H1 (cell line): ENCODE data around the gene BTC. TPM values are rescaled to one million over a fixed set of nuclear protein-coding genes. Genes with fewer than 3 reads are reported as not detected.

Experiments
- CTCF ChIA-PET: fragments of 300-600 bp; sonication (Branson Sonifier 250); formaldehyde crosslinking; loops from one replicate; lab custom pipeline; 2021; ENCODE audit not compliant: partially characterized antibody; lab: Charles Lee
- POLR2A ChIA-PET: fragments of 300-600 bp; sonication (Branson Sonifier 250); formaldehyde crosslinking; loops from one replicate; lab custom pipeline; 2021; ENCODE audit warnings: inconsistent platforms; ENCODE audit not compliant: partially characterized antibody; lab: Charles Lee
- DNase-seq, 2 experiments: peaks; one replicate each; pipeline versions ENCODE4 v3.0.0 to v3.0.0-alpha.2; 2010 to 2022; ENCODE audit warnings: low spot score in 2 of 2, low read depth in 1 of 2, mixed read lengths in 1 of 2
- FAIRE-seq: peaks from 2 replicates; lab custom pipeline; 2011; peaks lifted over from hg19 to GRCh38; lab: Jason Lieb, UNC
- H2AFZ ChIP-seq: 2 replicates; pipeline ENCODE4 v1.8.1; 2012; ENCODE audit warnings: low read length, inconsistent platforms
- H2AK5ac ChIP-seq: 2 replicates; pipeline ENCODE4 v1.6.1; 2013; ENCODE audit warnings: low read depth, low read length
- H2BK120ac ChIP-seq: replicated peaks from 2 replicates; pipeline ENCODE3; 2013; ENCODE audit warnings: low read depth, low read length, inconsistent platforms
- H2BK12ac ChIP-seq: 2 replicates; pipeline ENCODE4 v1.6.1; 2013; ENCODE audit warnings: low read depth, low read length
- H2BK15ac ChIP-seq: 2 replicates; pipeline ENCODE4 v1.6.1; 2013; ENCODE audit warnings: low read length
- H2BK20ac ChIP-seq: 2 replicates; pipeline ENCODE4 v1.6.1; 2013; ENCODE audit warnings: low read length
- H2BK5ac ChIP-seq: 2 replicates; pipeline ENCODE4 v1.6.1; 2013; ENCODE audit warnings: low read depth, low read length
- H3K14ac ChIP-seq: 2 replicates; pipeline ENCODE4 v1.6.1; 2013; ENCODE audit warnings: inconsistent platforms; ENCODE audit not compliant: insufficient read length
- H3K18ac ChIP-seq: 2 replicates; pipeline ENCODE4 v1.6.1; 2013; ENCODE audit warnings: low read length; ENCODE audit errors: extremely low read depth
- H3K23ac ChIP-seq: 2 replicates; pipeline ENCODE4 v1.6.1; 2013; ENCODE audit warnings: inconsistent platforms; ENCODE audit not compliant: insufficient read length
- H3K23me2 ChIP-seq: 2 replicates; pipeline ENCODE4 v1.6.1; 2013; ENCODE audit warnings: low read depth, low read length
- H3K27ac ChIP-seq: 2 replicates; pipeline ENCODE4 v1.6.1; 2011; ENCODE audit warnings: low read depth, low read length, inconsistent platforms
- H3K27me3 ChIP-seq, 4 experiments: replicated peaks in 1 of 4; 1 replicate in 1 of 4; 2 replicates in 3 of 4; pipeline versions ENCODE4 v1.6.1 to v1.8.1; 2011 to 2013; ENCODE audit warnings: low read length in 3 of 4, mild to moderate bottlenecking in 3 of 4, inconsistent platforms in 2 of 4, mixed read lengths in 2 of 4, moderate library complexity in 1 of 4; ENCODE audit not compliant: control insufficient read depth in 3 of 4, insufficient read depth in 3 of 4; ENCODE audit errors: extremely low read depth in 1 of 4
- H3K36me3 ChIP-seq, 4 experiments: 2 replicates each; pipeline versions ENCODE4 v1.6.1 to v1.8.1; 2011 to 2013; ENCODE audit warnings: mild to moderate bottlenecking in 4 of 4, low read length in 3 of 4, moderate library complexity in 2 of 4, control low read depth in 1 of 4, inconsistent platforms in 1 of 4; ENCODE audit not compliant: insufficient read depth in 4 of 4, control insufficient read depth in 2 of 4
- H3K4ac ChIP-seq: replicated peaks from 2 replicates; pipeline ENCODE3; 2013; ENCODE audit warnings: low read length, low read depth, mixed read lengths, inconsistent platforms; ENCODE audit not compliant: insufficient read length
- H3K4me1 ChIP-seq, 4 experiments: replicated peaks in 1 of 4; 1 replicate in 1 of 4; 2 replicates in 3 of 4; pipeline versions ENCODE4 v1.6.1 to v1.8.1; 2011 to 2013; ENCODE audit warnings: low read length in 3 of 4, inconsistent platforms in 2 of 4, mixed read lengths in 1 of 4; ENCODE audit not compliant: insufficient read depth in 4 of 4, control insufficient read depth in 3 of 4
- H3K4me2 ChIP-seq, 2 experiments: 2 replicates each; pipeline versions ENCODE4 v1.6.1 to v1.8.1; 2011 to 2013; ENCODE audit warnings: low read depth in 2 of 2, low read length in 2 of 2, control low read depth in 1 of 2, inconsistent platforms in 1 of 2, mild to moderate bottlenecking in 1 of 2; ENCODE audit not compliant: insufficient read depth in 1 of 2
- H3K4me3 ChIP-seq, 4 experiments: fragments of 200-600, 300-600 bp in 1 of 4; sonication (generic), shearing (Covaris generic), sonication (Bioruptor Twin) in 1 of 4; 2 replicates each; pipeline versions ENCODE4 v1.5.1 to v1.8.1; 2011 to 2016; ENCODE audit warnings: low read length in 4 of 4, low read depth in 3 of 4, control low read depth in 2 of 4, inconsistent platforms in 2 of 4, mild to moderate bottlenecking in 2 of 4, mixed read lengths in 1 of 4, moderate library complexity in 1 of 4; ENCODE audit not compliant: insufficient read depth in 2 of 4; ENCODE audit errors: extremely low read depth in 1 of 4
- H3K56ac ChIP-seq: replicated peaks from 2 replicates; pipeline ENCODE3; 2013; ENCODE audit warnings: low read depth, mild to moderate bottlenecking, mixed read lengths, low read length, inconsistent platforms; ENCODE audit not compliant: insufficient read length
- H3K79me1 ChIP-seq: 2 replicates; pipeline ENCODE4 v1.6.1; 2013; ENCODE audit warnings: low read depth, low read length, control low read depth
- H3K79me2 ChIP-seq, 2 experiments: 2 replicates each; pipeline versions ENCODE4 v1.6.1 to v1.8.1; 2012 to 2013; ENCODE audit warnings: low read length in 2 of 2, mild to moderate bottlenecking in 2 of 2, inconsistent platforms in 1 of 2; ENCODE audit not compliant: insufficient read depth in 2 of 2, control insufficient read depth in 1 of 2
- H3K9ac ChIP-seq, 4 experiments: replicated peaks in 1 of 4; 1 replicate in 1 of 4; 2 replicates in 3 of 4; pipeline versions ENCODE4 v1.6.1 to v1.8.1; 2011 to 2013; ENCODE audit warnings: low read depth in 3 of 4, low read length in 3 of 4, control low read depth in 2 of 4, mild to moderate bottlenecking in 2 of 4, moderate library complexity in 2 of 4, inconsistent platforms in 1 of 4; ENCODE audit errors: extremely low read depth in 1 of 4
- H3K9me3 ChIP-seq, 2 experiments: 2 replicates each; pipeline versions ENCODE4 v1.6.1 to v1.8.1; 2012 to 2013; ENCODE audit warnings: mild to moderate bottlenecking in 2 of 2, moderate library complexity in 2 of 2, control low read depth in 1 of 2, inconsistent platforms in 1 of 2, low read depth in 1 of 2, low read length in 1 of 2, mixed read lengths in 1 of 2; ENCODE audit not compliant: insufficient read depth in 2 of 2
- H4K20me1 ChIP-seq, 2 experiments: replicated peaks in 1 of 2; 2 replicates each; pipeline versions ENCODE3 to v1.8.1; 2011 to 2013; ENCODE audit warnings: inconsistent platforms in 2 of 2, low read length in 2 of 2, mild to moderate bottlenecking in 1 of 2; ENCODE audit not compliant: insufficient read depth in 2 of 2, control insufficient read depth in 1 of 2
- H4K5ac ChIP-seq: 2 replicates; pipeline ENCODE4 v1.6.1; 2013; ENCODE audit warnings: low read length, low read depth, mixed read lengths, inconsistent platforms; ENCODE audit not compliant: insufficient read length
- H4K8ac ChIP-seq: 2 replicates; pipeline ENCODE4 v1.8.0; 2013; ENCODE audit warnings: mild to moderate bottlenecking, moderate library complexity, low read length, inconsistent platforms; ENCODE audit not compliant: insufficient read depth; ENCODE audit errors: extremely low read depth
- H4K91ac ChIP-seq: replicated peaks from 2 replicates; pipeline ENCODE3; 2013; ENCODE audit warnings: low read length, mixed read lengths, inconsistent platforms; ENCODE audit not compliant: insufficient read length
- BRCA1 ChIP-seq: IDR thresholded peaks from 2 replicates; pipeline ENCODE4 v1.6.1; 2012; ENCODE audit warnings: low read depth, low read length, improper control_type of control experiment
- GABPA ChIP-seq: IDR thresholded peaks from 2 replicates; pipeline ENCODE4 v1.6.1; 2011; ENCODE audit warnings: mild to moderate bottlenecking, low read length, moderate library complexity, borderline replicate concordance; ENCODE audit not compliant: insufficient read depth
- GTF2F1 ChIP-seq: IDR thresholded peaks from 2 replicates; pipeline ENCODE4 v1.6.1; 2012; ENCODE audit warnings: low read depth, low read length, improper control_type of control experiment, borderline replicate concordance
- KDM4A ChIP-seq: IDR thresholded peaks from one replicate; pipeline ENCODE4 v1.7.1; 2012; ENCODE audit warnings: low read depth, mild to moderate bottlenecking, moderate library complexity, low read length, inconsistent platforms; ENCODE audit not compliant: severe bottlenecking
- NRF1 ChIP-seq: IDR thresholded peaks from 2 replicates; pipeline ENCODE4 v1.6.1; 2011; ENCODE audit warnings: mild to moderate bottlenecking, low read depth, low read length, improper control_type of control experiment
- SIN3A ChIP-seq, 2 experiments: IDR thresholded peaks in 1 of 2; conservative IDR thresholded peaks in 1 of 2; 2 replicates each; pipeline ENCODE4 v1.6.1; 2011 to 2012; ENCODE audit warnings: low read length in 2 of 2, improper control_type of control experiment in 1 of 2, low read depth in 1 of 2, mild to moderate bottlenecking in 1 of 2
- SIRT6 ChIP-seq: IDR thresholded peaks from one replicate; pipeline ENCODE4 v1.7.1; 2012; ENCODE audit warnings: low read length, inconsistent platforms
- WGBS, 2 experiments: shearing (Covaris generic) in 1 of 2; methylation state at CpG; one replicate each; pipeline versions ENCODE4 v1.1.6 to v1.1.7; 2013 to 2015; ENCODE audit warnings: low lambda C conversion rate in 2 of 2, mixed read lengths in 2 of 2, inconsistent platforms in 1 of 2, low coverage in 1 of 2, missing lambda C conversion rate in 1 of 2; ENCODE audit not compliant: insufficient replicate concordance in 2 of 2, insufficient coverage in 1 of 2, insufficient read length in 1 of 2; ENCODE audit errors: extremely low coverage in 1 of 2, missing lambda C conversion rate in 1 of 2; 5-methylcytosine and 5-hydroxymethylcytosine counted together
- polyA plus RNA-seq, 7 experiments: library from polyadenylated mRNA; depleted of rRNA in 3 of 7; stranded (reverse) in 5 of 7; unstranded in 2 of 7; fragments of >200 nt in 5 of 7; fragments of 200-250 nt in 2 of 7; gene quantifications; 1 replicate in 5 of 7; 2 replicates in 1 of 7; 4 replicates in 1 of 7; pipeline versions ENCODE4 v1.2.1 to v1.2.3, GENCODE V29; 2011 to 2013; ENCODE audit warnings: missing spikeins in 2 of 7, mixed read lengths in 2 of 7
- total RNA-seq: library from RNA; stranded (reverse); fragmentation: NEBNext Ultra II Directional; extraction: Animal tissue kit (Norgen Biotek cat#: 25700); gene quantifications from 2 replicates; pipeline ENCODE4 v1.2.1, GENCODE V29; 2021
- TF ChIP-seq, protein P1 (sequence below): IDR thresholded peaks from 2 replicates; pipeline ENCODE4 v1.6.1; 2012; ENCODE audit warnings: low read length, inconsistent platforms
- TF ChIP-seq, protein P2 (sequence below): IDR thresholded peaks from 2 replicates; pipeline ENCODE4 v1.6.1; 2012; ENCODE audit warnings: inconsistent platforms

BTC gene
- total and polyA plus RNA-seq, 2 of the 8 experiments (the other 6 are each of a cell fraction or from before 2014, with no cell fraction given), result 0.09 TPM; not detected in 1

DNA sequence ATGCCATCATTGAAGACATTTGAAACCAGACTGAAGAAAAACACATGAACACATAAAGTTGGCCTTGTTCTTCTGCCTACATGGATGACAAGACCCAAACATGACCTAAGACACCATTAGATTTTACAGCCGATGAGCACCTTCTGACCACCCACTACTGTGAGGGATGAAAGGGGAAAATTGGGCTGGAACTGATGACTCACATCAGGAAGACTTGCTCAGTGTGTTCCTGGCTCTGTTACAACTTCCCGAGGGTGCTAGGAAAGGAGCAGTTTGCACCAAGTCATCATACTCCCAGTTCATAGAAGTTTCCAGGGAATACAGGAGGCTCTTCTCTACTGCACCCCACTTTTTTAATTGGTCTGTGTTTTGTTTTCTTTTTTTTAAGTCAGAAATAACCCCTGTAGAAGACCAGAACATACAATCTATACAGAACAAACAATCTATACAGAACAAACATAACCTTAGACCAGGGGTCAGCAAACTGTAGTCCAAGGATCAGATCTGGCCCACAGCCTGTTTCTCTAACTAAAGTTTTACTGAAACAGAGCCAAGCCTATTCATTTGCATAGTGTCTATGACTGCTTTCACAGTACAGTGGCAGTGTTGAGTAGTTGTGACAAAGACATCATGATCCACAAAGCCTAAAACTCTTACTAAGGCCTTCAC is 25.3 kb downstream of the BTC start:
- H3K4me2 ChIP-seq, result no peak overlapping the region
- H3K18ac ChIP-seq, result no peak overlapping the region
- FAIRE-seq (no peak), DNase-seq (no peak)
- no peak overlapping the region for H2BK120ac ChIP-seq
- WGBS, 2 experiments, result 89% methylated on average over 2 of the region's 2 CpGs; no CpG with 5 or more reads in 1 of the 2 experiments
- CTCF ChIA-PET, result no interaction called here
- no peaks in the 10 kb centered on the region for H3K9me3 ChIP-seq
- H3K4me3 ChIP-seq, result no peak overlapping the region
- no peaks in the 10 kb centered on the region for H3K23me2 ChIP-seq
- POLR2A ChIA-PET, result no interaction called here
- no peak overlapping the region for H3K27ac ChIP-seq
- H3K27me3 ChIP-seq, result no peaks in the 10 kb centered on the region
- no peak overlapping the region for H4K8ac ChIP-seq
- H3K4me1 ChIP-seq, result peaks cover 0 to 4% (median 0%) of the 10 kb centered on the region in 4 experiments; a peak in 2 of 7 replicates
- no peak overlapping the region for H3K4ac ChIP-seq
- H3K14ac ChIP-seq, result no peak overlapping the region
- no peak overlapping the region for H3K23ac ChIP-seq
- no peak for TF ChIP-seq GABPA
- TF ChIP-seq BRCA1, result no peak
- TF ChIP-seq NRF1, result no peak
- no peak for TF ChIP-seq SIRT6
- no peak for TF ChIP-seq SIN3A (conservative IDR thresholded peaks at IDR 0.05 in 1 of 2, IDR thresholded peaks at IDR 0.05 in 1 of 2; ENCODE audit: low read depth in 1 of 2, low read length in 2 of 2)
- TF ChIP-seq, protein P1, sequence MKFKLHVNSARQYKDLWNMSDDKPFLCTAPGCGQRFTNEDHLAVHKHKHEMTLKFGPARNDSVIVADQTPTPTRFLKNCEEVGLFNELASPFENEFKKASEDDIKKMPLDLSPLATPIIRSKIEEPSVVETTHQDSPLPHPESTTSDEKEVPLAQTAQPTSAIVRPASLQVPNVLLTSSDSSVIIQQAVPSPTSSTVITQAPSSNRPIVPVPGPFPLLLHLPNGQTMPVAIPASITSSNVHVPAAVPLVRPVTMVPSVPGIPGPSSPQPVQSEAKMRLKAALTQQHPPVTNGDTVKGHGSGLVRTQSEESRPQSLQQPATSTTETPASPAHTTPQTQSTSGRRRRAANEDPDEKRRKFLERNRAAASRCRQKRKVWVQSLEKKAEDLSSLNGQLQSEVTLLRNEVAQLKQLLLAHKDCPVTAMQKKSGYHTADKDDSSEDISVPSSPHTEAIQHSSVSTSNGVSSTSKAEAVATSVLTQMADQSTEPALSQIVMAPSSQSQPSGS, result no peak
- no peak for TF ChIP-seq GTF2F1
- TF ChIP-seq, protein P2, sequence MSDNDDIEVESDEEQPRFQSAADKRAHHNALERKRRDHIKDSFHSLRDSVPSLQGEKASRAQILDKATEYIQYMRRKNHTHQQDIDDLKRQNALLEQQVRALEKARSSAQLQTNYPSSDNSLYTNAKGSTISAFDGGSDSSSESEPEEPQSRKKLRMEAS, result no peak
- TF ChIP-seq KDM4A, result no peak
- no peak overlapping the region for H3K56ac ChIP-seq
- H3K9ac ChIP-seq, result no peak overlapping the region
- H3K79me2 ChIP-seq, result no peaks in the 10 kb centered on the region
- H2BK20ac ChIP-seq, result no peak overlapping the region
- H3K36me3 ChIP-seq, result no peaks in the 10 kb centered on the region
- H2AK5ac ChIP-seq, result no peak overlapping the region
- H2AFZ ChIP-seq, result no peak overlapping the region
- H2BK12ac ChIP-seq, result no peak overlapping the region; the same call in 1 of the 2 replicates
- H4K91ac ChIP-seq, result no peak overlapping the region
- no peak overlapping the region for H2BK5ac ChIP-seq
- no peak overlapping the region for H4K5ac ChIP-seq
- no peaks in the 10 kb centered on the region for H3K79me1 ChIP-seq
- no peak overlapping the region for H2BK15ac ChIP-seq
- no peaks in the 10 kb centered on the region for H4K20me1 ChIP-seq
